ENCODE measurements around the gene LRFN3. TPM values are rescaled to one million over a fixed set of nuclear protein-coding genes. Genes with fewer than 3 reads are reported as not detected.

LRFN3 gene
- total RNA-seq, 1 experiment from 2014 or later: 10.2 TPM

DNA sequence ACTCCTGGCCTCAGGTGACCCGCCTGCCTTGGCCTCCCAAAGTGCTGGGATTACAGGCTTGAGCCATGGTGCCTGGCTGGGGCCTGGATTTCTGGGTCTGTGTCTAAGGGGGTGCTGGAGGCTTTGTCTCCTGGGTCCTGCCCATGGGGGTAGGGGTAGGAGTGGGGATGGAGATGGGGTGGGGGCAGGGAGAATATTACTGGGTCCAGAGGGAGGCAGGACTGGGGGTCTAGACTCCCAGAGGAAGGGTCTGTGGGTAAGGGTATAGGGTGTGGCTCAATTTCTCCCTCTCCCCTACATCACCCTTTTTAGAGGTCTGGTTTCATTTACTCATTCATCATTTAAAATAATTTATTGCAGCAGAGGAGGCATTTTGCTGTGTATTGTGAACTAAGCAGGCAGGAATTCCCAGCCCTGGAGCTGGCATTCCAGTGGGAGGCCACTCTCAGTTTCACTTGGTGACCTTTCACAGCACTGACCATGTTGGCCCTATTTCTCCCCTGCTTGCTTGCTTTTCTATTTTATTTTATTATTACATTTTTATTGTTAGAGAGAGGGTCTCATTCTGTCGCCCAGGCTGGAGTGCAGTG is 35.0 kb upstream of the LRFN3 start:
- ChIA-PET CTCF (interaction anchor here (0.6 to 1.8 kb wide), 2 partner anchors 30 to 141 kb away, joined by 5 to 7 read pairs; no protein-coding TSS in a partner anchor), POLR2A (no interaction called here)
- peak overlapping the region; percentile 83 for H3K4me3 Mint-ChIP-seq (ENCODE audit: unreplicated experiment)
- no peaks in the 10 kb centered on the region for H3K27me3 ChIP-seq (replicated peaks; ENCODE audit: control insufficient read depth, insufficient read depth, low read length)
- H3K27ac Mint-ChIP-seq (ENCODE audit: unreplicated experiment): no peak overlapping the region
- H3K4me1 Mint-ChIP-seq (ENCODE audit: low read depth, unreplicated experiment): peaks cover 7% of the 10 kb centered on the region
- no TSS peak for BruUV-seq (replicated peaks)
- no peaks in the 10 kb centered on the region for H3K9me3 Mint-ChIP-seq (ENCODE audit: unreplicated experiment)
- H3K4me1 ChIP-seq: 0 out of 2 replicates have a peak, but pooled peaks cover 7% of the 10 kb centered on the region
- H3K9me3 ChIP-seq: no peaks in the 10 kb centered on the region
- TF ChIP-seq, protein P1, sequence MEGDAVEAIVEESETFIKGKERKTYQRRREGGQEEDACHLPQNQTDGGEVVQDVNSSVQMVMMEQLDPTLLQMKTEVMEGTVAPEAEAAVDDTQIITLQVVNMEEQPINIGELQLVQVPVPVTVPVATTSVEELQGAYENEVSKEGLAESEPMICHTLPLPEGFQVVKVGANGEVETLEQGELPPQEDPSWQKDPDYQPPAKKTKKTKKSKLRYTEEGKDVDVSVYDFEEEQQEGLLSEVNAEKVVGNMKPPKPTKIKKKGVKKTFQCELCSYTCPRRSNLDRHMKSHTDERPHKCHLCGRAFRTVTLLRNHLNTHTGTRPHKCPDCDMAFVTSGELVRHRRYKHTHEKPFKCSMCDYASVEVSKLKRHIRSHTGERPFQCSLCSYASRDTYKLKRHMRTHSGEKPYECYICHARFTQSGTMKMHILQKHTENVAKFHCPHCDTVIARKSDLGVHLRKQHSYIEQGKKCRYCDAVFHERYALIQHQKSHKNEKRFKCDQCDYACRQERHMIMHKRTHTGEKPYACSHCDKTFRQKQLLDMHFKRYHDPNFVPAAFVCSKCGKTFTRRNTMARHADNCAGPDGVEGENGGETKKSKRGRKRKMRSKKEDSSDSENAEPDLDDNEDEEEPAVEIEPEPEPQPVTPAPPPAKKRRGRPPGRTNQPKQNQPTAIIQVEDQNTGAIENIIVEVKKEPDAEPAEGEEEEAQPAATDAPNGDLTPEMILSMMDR (IDR thresholded peaks at IDR 0.05; ENCODE audit: insufficient read depth in 1 of 2, low read depth in 1 of 2, low read length in 1 of 2, severe bottlenecking in 1 of 2, unreplicated experiment in 1 of 2): no peak
- H3K27me3 Mint-ChIP-seq (ENCODE audit: insufficient read depth, unreplicated experiment): peaks cover 5% of the 10 kb centered on the region
- intact Hi-C loops (cut with micrococcal nuclease; ENCODE audit: unreplicated experiment): no loop called here
- DNase-seq: no peak
- H3K4me3 ChIP-seq (ENCODE audit: low read depth, low read length): no peak overlapping the region
- H3K36me3 Mint-ChIP-seq (ENCODE audit: insufficient read depth, unreplicated experiment): peaks cover 6% of the 10 kb centered on the region
- H3K36me3 ChIP-seq (ENCODE audit: control insufficient read depth, insufficient read depth, low read length): no peaks in the 10 kb centered on the region

DNA sequence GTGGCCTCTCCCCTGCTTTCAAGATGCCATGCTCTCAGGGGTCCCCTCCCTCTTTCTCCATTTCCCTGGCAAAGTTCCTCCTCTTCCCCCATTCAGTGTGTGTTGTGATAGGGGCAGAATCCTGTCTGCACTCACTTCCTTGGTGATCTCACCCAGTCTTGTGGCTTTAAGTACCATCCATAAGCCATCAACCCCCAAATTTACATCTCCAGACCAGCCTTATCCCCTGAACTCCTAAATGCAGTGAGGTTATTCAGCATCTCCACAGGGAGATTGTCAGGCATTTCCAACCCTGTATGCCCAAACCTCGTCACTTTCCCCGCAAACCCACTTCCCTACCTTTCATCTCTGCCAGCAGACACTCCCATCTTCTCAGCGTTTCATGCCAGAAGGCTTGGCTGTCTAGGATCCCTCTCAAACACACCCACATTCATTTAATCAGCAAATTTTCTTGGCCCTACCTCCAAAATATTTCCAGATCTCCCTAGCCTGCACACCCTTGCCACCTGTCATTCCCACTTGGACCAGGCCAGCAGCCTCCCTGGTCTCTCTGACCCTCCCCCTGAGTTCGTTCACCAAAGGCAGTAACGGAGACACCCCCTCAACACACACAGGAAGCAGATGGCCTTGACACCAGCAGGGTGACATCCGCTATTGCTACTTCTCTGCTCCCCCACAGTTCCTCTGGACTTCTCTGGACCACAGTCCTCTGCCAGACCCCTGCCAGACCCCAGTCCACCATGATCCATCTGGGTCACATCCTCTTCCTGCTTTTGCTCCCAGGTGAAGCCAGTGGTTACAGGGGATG is 34.1 kb upstream of the LRFN3 start, which contains the start of gene HCST:
HCST (plus strand) TSS at position 676 of the 808 bp plus-strand sequence; CDS start at position 741, 65 bp downstream.
- ChIA-PET CTCF (no interaction called here), POLR2A (no interaction called here)
- Mint-ChIP-seq H3K36me3 (ENCODE audit: insufficient read depth, unreplicated experiment) (peaks cover 6% of the 10 kb centered on the region), H3K27me3 (ENCODE audit: insufficient read depth, unreplicated experiment) (peaks cover 5% of the 10 kb centered on the region), H3K4me1 (ENCODE audit: low read depth, unreplicated experiment) (peaks cover 7% of the 10 kb centered on the region), H3K9me3 (ENCODE audit: unreplicated experiment) (no peaks in the 10 kb centered on the region), H3K4me3 (ENCODE audit: unreplicated experiment) (peak within 1 kb of the TSS; percentile 83), H3K27ac (ENCODE audit: unreplicated experiment) (peak within 1 kb of the TSS; percentile 58)
- Histone ChIP-seq H3K27me3 (replicated peaks; ENCODE audit: control insufficient read depth, insufficient read depth, low read length) (no peaks in the 10 kb centered on the region), H3K4me1 (0 out of 2 replicates have a peak, but pooled peaks cover 7% of the 10 kb centered on the region), H3K36me3 (ENCODE audit: control insufficient read depth, insufficient read depth, low read length) (no peaks in the 10 kb centered on the region), H3K9me3 (no peaks in the 10 kb centered on the region), H3K4me3 (ENCODE audit: low read depth, low read length) (peak within 1 kb of the TSS; percentile 36)
- intact Hi-C loops (cut with micrococcal nuclease; ENCODE audit: unreplicated experiment): no loop called here
- no TSS peak for BruUV-seq (replicated peaks)
- TF ChIP-seq, protein P1 (IDR thresholded peaks at IDR 0.05; ENCODE audit: insufficient read depth in 1 of 2, low read depth in 1 of 2, low read length in 1 of 2, severe bottlenecking in 1 of 2, unreplicated experiment in 1 of 2): no peak
- no peak for DNase-seq

DNA sequence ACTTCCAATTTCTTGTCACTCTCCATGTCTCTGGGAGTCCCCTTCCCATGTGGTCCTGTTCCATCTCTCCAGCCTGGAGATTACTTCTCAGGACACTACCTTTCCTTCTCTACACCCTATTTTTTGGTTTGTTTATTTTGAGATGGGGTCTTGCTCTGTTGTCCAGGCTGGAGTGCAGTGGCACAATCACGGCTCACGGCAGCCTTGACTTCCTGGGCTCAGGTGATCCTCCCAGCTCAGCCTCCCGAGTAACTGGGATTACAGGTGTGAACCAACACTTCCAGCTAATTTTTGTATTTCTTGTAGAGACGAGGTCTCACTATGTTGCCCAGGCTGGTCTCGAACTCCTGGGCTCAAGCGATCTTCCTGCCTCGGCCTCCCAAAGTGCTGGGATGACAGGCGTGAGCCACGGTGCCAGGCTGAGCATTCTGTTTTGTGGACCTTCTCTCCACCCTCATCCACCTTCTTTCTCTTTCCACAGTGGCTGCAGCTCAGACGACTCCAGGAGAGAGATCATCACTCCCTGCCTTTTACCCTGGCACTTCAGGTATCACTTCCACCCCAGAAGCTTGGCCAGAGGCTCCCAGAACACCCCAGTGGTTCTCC is 33.2 kb upstream of the LRFN3 start:
- Histone ChIP-seq H3K4me1 (0 out of 2 replicates have a peak, but pooled peaks cover 7% of the 10 kb centered on the region), H3K36me3 (ENCODE audit: control insufficient read depth, insufficient read depth, low read length) (no peaks in the 10 kb centered on the region), H3K9me3 (no peaks in the 10 kb centered on the region), H3K27me3 (replicated peaks; ENCODE audit: control insufficient read depth, insufficient read depth, low read length) (no peaks in the 10 kb centered on the region), H3K4me3 (ENCODE audit: low read depth, low read length) (peak overlapping the region; percentile 36; the same call in 1 of the 2 replicates)
- TF ChIP-seq, protein P1 (IDR thresholded peaks at IDR 0.05; ENCODE audit: insufficient read depth in 1 of 2, low read depth in 1 of 2, low read length in 1 of 2, severe bottlenecking in 1 of 2, unreplicated experiment in 1 of 2): no peak
- CTCF ChIA-PET: no interaction called here
- Mint-ChIP-seq H3K9me3 (ENCODE audit: unreplicated experiment) (no peaks in the 10 kb centered on the region), H3K27me3 (ENCODE audit: insufficient read depth, unreplicated experiment) (peaks cover 5% of the 10 kb centered on the region), H3K27ac (ENCODE audit: unreplicated experiment) (no peak overlapping the region), H3K36me3 (ENCODE audit: insufficient read depth, unreplicated experiment) (peaks cover 6% of the 10 kb centered on the region), H3K4me1 (ENCODE audit: low read depth, unreplicated experiment) (peaks cover 7% of the 10 kb centered on the region), H3K4me3 (ENCODE audit: unreplicated experiment) (peak overlapping the region; percentile 80)
- no peak for DNase-seq
- BruUV-seq (replicated peaks): no TSS peak
- POLR2A ChIA-PET: no interaction called here
- intact Hi-C loops (cut with micrococcal nuclease; ENCODE audit: unreplicated experiment): no loop called here
